ENCODE data around the gene PTP4A2. TPM values are rescaled to one million over a fixed set of nuclear protein-coding genes. Genes with fewer than 3 reads are reported as not detected.

Gene PTP4A2
- total and polyA plus RNA-seq, 2 donors (not counting 1 experiment from before 2014, with no cell fraction given) = 78.2 to 193 TPM

GRCh38 chr1:31879981-31880608 is 58.1 kb downstream of the PTP4A2 start:
- Histone ChIP-seq H3K4me1 (ENCODE audit: control insufficient read depth in 2 of 2, insufficient read depth in 2 of 2, low read length in 2 of 2) (peaks cover 37 to 48% of the 10 kb centered on the region in 2 donors), H3K9me3 (ENCODE audit: control extremely low read depth in 1 of 3, control insufficient read depth in 2 of 3, insufficient read depth in 1 of 3, low read length in 2 of 3) (no peaks in the 10 kb centered on the region), H3K27ac (ENCODE audit: low read length in 2 of 2) (peak overlapping the region in 1 of 2 donors; percentile 48), H3K4me3 (ENCODE audit: control extremely low read depth in 1 of 5, extremely low read depth in 1 of 5, insufficient read depth in 1 of 5, low read depth in 2 of 5, low read length in 4 of 5) (no peak overlapping the region), H3K79me2 (ENCODE audit: control insufficient read depth, insufficient read depth, low read length) (no peaks in the 10 kb centered on the region), H4K20me1 (ENCODE audit: control insufficient read depth, insufficient read depth, low read length, poor library complexity, severe bottlenecking) (no peaks in the 10 kb centered on the region), H2AFZ (ENCODE audit: insufficient read depth, low read depth, low read length, poor library complexity, severe bottlenecking) (peak overlapping the region; percentile 67), H3K9ac (ENCODE audit: low read length) (peak overlapping the region; percentile 25), H3K36me3 (replicated peaks in 1 of 2; ENCODE audit: control extremely low read depth in 1 of 2, control insufficient read depth in 1 of 2, extremely low read depth in 1 of 2, insufficient read depth in 2 of 2, low read length in 1 of 2) (no peaks in the 10 kb centered on the region), H3K27me3 (replicated peaks in 1 of 4; ENCODE audit: control extremely low read depth in 1 of 4, control insufficient read depth in 3 of 4, insufficient read depth in 4 of 4, low read length in 3 of 4) (no peaks in the 10 kb centered on the region), H3K4me2 (replicated peaks; ENCODE audit: low read depth, low read length, poor library complexity, severe bottlenecking) (peak overlapping the region; percentile 64)
- intact Hi-C loops (cut with micrococcal nuclease) = loop anchor here (10.0 kb wide), 1 partner anchor 55 kb away; no protein-coding TSS in a partner anchor
- H3K27ac Mint-ChIP-seq = peak overlapping the region; percentile 42
- 40% methylated on average over 1 of the region's 4 CpGs for WGBS (ENCODE audit: insufficient coverage)
- peaks cover 2% of the 10 kb centered on the region for H3K9me3 Mint-ChIP-seq (ENCODE audit: insufficient read depth)
- peaks cover 44% of the 10 kb centered on the region for H3K4me1 Mint-ChIP-seq
- peak overlapping the region; percentile 46 for H3K4me3 Mint-ChIP-seq
- no peaks in the 10 kb centered on the region for H3K27me3 Mint-ChIP-seq
- ChIA-PET CTCF (interaction anchor here (1.0 to 2.0 kb wide), 4 partner anchors 58 to 118 kb away, joined by 3 to 4 read pairs (median 4); partner anchors contain the start of gene PTP4A2), POLR2A (no interaction called here)
- no peak for ATAC-seq (ENCODE audit: low read depth)
- DNase-seq = no peak
- TF ChIP-seq CTCF (IDR thresholded peaks at IDR 0.05) (no peak), EZH2 (IDR thresholded peaks at IDR 0.05; ENCODE audit: borderline replicate concordance, insufficient read depth, low read depth, low read length, poor library complexity, severe bottlenecking) (no peak)

DNA sequence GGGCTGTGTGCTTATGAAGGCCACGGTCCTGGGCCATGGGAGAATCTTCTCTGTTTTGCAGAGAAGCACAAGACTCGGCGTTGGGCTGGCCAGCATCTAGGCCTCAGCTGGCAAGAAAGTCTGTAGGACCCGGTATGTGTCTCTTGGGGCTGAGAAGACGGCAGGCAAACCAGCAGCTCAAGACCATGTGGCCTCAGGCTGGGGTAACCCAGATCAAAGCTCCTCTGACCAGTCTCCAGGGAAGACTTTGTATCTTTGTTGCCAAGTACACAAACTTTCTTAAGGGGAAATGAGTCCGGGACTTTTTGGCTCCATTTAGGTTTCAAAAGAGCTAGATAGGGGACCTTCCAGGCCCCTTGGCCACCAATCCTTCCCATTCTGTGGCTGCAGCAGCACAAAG is 60.1 kb downstream of the PTP4A2 start:
- Mint-ChIP-seq H3K4me1 (peaks cover 43% of the 10 kb centered on the region), H3K27me3 (no peaks in the 10 kb centered on the region), H3K4me3 (no peak overlapping the region), H3K27ac (peak overlapping the region; percentile 61), H3K9me3 (ENCODE audit: insufficient read depth) (peaks cover 2% of the 10 kb centered on the region)
- Histone ChIP-seq H3K79me2 (ENCODE audit: control insufficient read depth, insufficient read depth, low read length) (no peaks in the 10 kb centered on the region), H3K9ac (ENCODE audit: low read length) (no peak overlapping the region), H3K4me1 (ENCODE audit: control insufficient read depth in 2 of 2, insufficient read depth in 2 of 2, low read length in 2 of 2) (peaks cover 37 to 48% of the 10 kb centered on the region in 2 donors), H3K4me3 (ENCODE audit: control extremely low read depth in 1 of 5, extremely low read depth in 1 of 5, insufficient read depth in 1 of 5, low read depth in 2 of 5, low read length in 4 of 5) (no peak overlapping the region), H3K9me3 (ENCODE audit: control extremely low read depth in 1 of 3, control insufficient read depth in 2 of 3, insufficient read depth in 1 of 3, low read length in 2 of 3) (no peaks in the 10 kb centered on the region), H3K36me3 (replicated peaks in 1 of 2; ENCODE audit: control extremely low read depth in 1 of 2, control insufficient read depth in 1 of 2, extremely low read depth in 1 of 2, insufficient read depth in 2 of 2, low read length in 1 of 2) (no peaks in the 10 kb centered on the region), H3K27me3 (replicated peaks in 1 of 4; ENCODE audit: control extremely low read depth in 1 of 4, control insufficient read depth in 3 of 4, insufficient read depth in 4 of 4, low read length in 3 of 4) (no peaks in the 10 kb centered on the region), H2AFZ (ENCODE audit: insufficient read depth, low read depth, low read length, poor library complexity, severe bottlenecking) (peak overlapping the region; percentile 64), H4K20me1 (ENCODE audit: control insufficient read depth, insufficient read depth, low read length, poor library complexity, severe bottlenecking) (no peaks in the 10 kb centered on the region), H3K27ac (ENCODE audit: low read length in 2 of 2) (no peak overlapping the region), H3K4me2 (replicated peaks; ENCODE audit: low read depth, low read length, poor library complexity, severe bottlenecking) (peak overlapping the region; percentile 7)
- DNase-seq = peak; percentile 51
- 46% methylated on average over 5 of the region's 6 CpGs for WGBS (ENCODE audit: insufficient coverage)
- ATAC-seq (ENCODE audit: low read depth) = peak; percentile 50
- CTCF ChIA-PET = interaction anchor here (0.5 kb wide), 1 partner anchor 30 kb away, joined by 3 read pairs; no protein-coding TSS in a partner anchor
- intact Hi-C loops (cut with micrococcal nuclease) = no loop called here
- POLR2A ChIA-PET = no interaction called here
- TF ChIP-seq EZH2 (IDR thresholded peaks at IDR 0.05; ENCODE audit: borderline replicate concordance, insufficient read depth, low read depth, low read length, poor library complexity, severe bottlenecking) = no peak
- TF ChIP-seq CTCF (IDR thresholded peaks at IDR 0.05) = no peak
